DOHH2 (cell line): ENCODE results near the gene DDX1.

Experiments
- EZH2phosphoT487 ChIP-seq: fragments of 200-600 bp; sonication (generic); IDR thresholded peaks from 2 replicates; pipeline ENCODE4 v1.6.1; 2017; ENCODE audit warnings: borderline replicate concordance, mild to moderate bottlenecking, antibody characterized with exemption, low read length, moderate library complexity, mixed read lengths
- TF ChIP-seq, protein P1 (sequence below): fragments of 200-600 bp; sonication (generic); IDR thresholded peaks from one replicate; pipeline ENCODE4 v1.5.1; 2014; ENCODE audit warnings: antibody characterized with exemption, mild to moderate bottlenecking, low read depth, low read length; ENCODE audit not compliant: poor library complexity, severe bottlenecking

DNA sequence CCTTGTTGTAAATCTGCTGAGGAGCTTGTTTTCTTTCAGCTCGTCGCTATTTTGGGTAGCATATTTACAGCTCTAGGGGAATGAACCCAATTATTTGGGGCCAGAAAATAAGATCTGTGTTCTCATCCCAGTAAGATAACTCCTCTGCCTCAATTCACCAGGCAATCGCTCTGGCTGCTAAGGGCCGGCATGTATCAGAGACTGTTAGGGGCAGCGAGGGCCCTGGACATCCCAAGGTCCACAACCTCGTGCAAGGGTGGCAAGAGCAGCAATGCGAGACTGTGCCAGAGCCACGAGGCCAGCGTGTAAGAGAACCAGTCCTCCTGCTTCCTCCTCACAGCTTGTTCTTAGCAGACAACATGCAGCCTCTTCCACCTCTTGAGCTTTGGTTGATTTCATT lies 66.1 kb downstream of the DDX1 start:
- TF ChIP-seq, protein P1, sequence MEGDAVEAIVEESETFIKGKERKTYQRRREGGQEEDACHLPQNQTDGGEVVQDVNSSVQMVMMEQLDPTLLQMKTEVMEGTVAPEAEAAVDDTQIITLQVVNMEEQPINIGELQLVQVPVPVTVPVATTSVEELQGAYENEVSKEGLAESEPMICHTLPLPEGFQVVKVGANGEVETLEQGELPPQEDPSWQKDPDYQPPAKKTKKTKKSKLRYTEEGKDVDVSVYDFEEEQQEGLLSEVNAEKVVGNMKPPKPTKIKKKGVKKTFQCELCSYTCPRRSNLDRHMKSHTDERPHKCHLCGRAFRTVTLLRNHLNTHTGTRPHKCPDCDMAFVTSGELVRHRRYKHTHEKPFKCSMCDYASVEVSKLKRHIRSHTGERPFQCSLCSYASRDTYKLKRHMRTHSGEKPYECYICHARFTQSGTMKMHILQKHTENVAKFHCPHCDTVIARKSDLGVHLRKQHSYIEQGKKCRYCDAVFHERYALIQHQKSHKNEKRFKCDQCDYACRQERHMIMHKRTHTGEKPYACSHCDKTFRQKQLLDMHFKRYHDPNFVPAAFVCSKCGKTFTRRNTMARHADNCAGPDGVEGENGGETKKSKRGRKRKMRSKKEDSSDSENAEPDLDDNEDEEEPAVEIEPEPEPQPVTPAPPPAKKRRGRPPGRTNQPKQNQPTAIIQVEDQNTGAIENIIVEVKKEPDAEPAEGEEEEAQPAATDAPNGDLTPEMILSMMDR: no peak
- TF ChIP-seq EZH2phosphoT487: no peak
